K562 (cell line): ENCODE measurements around the gene CCDC195. TPM values are rescaled to one million over a fixed set of nuclear protein-coding genes. Genes with fewer than 3 reads are reported as not detected.

ENCODE experiments used
- DDX20 ChIP-seq: fragments of 450-650 bp; IDR thresholded peaks from 2 replicates; pipeline ENCODE4 v1.6.1; 2016; ENCODE audit warnings: missing genetic modification characterization, low read depth, mild to moderate bottlenecking, missing compliant biosample characterization, moderate library complexity
- HOMEZ ChIP-seq: fragments of 250-450 bp; sonication (Bioruptor Pico); IDR thresholded peaks from 2 replicates; pipeline ENCODE4 v1.4.0; 2020; ENCODE audit warnings: mild to moderate bottlenecking, moderate library complexity
- RAD21 ChIP-seq, 2 experiments: fragments of 250-450 bp in 1 of 2; fragments of 450-650 bp in 1 of 2; sonication (Bioruptor Pico) in 1 of 2; formaldehyde crosslinking in 1 of 2; IDR thresholded peaks in 1 of 2; conservative IDR thresholded peaks in 1 of 2; 2 replicates each; pipeline versions ENCODE4 v1.4.0 to v1.8.0; 2020 to 2022; ENCODE audit warnings: mild to moderate bottlenecking in 2 of 2, moderate library complexity in 1 of 2
- SP1 ChIP-seq: sonication (generic); formaldehyde crosslinking; IDR thresholded peaks from 2 replicates; pipeline ENCODE4 v1.8.1; 2022; ENCODE audit warnings: mild to moderate bottlenecking, missing genetic modification reagents
- ZNF316 ChIP-seq: fragments of 450-650 bp; IDR thresholded peaks from 2 replicates; pipeline ENCODE4 v1.6.1; 2016
- ZNF41 ChIP-seq: fragments of 250-450 bp; sonication (Bioruptor Pico); conservative IDR thresholded peaks from 2 replicates; pipeline ENCODE4 v1.4.0; 2020; ENCODE audit warnings: mild to moderate bottlenecking
- ZNF707 ChIP-seq: fragments of 250-450 bp; sonication (Bioruptor Pico); conservative IDR thresholded peaks from 2 replicates; pipeline ENCODE4 v1.8.0; 2022; ENCODE audit warnings: inconsistent platforms, mild to moderate bottlenecking, moderate library complexity
- polyA plus RNA-seq, 8 experiments: library from polyadenylated mRNA; depleted of rRNA in 4 of 8; stranded (reverse) in 5 of 8; unstranded in 3 of 8; fragments of >200 nt; fragmentation: Nextera tagmentation in 2 of 8; fragmentation: Illumina TruSeq in 1 of 8; extraction: Ambion mirVana in 2 of 8; extraction: Trizol in 1 of 8; gene quantifications; 2 replicates each; pipeline versions ENCODE4 v1.2.1 to v1.2.3, GENCODE V29; 2011 to 2014; ENCODE audit warnings: inconsistent platforms in 1 of 8, missing spikeins in 1 of 8
- total RNA-seq, 7 experiments: library from RNA; depleted of rRNA in 6 of 7; stranded (reverse); fragments of >200 nt in 6 of 7; fragmentation: Illumina TruSeq in 2 of 7; extraction: Trizol in 2 of 7; gene quantifications; 2 replicates each; pipeline versions ENCODE4 v1.2.1 to v1.2.3, GENCODE V29; 2011 to 2021; ENCODE audit warnings: low replicate concordance in 1 of 7

Gene CCDC195
- total and polyA plus RNA-seq, 9 of the 15 experiments (the other 6 are each of a cell fraction or from before 2014, with no cell fraction given), result not detected

- TF ChIP-seq RAD21 (CRISPR knock-in tag; conservative IDR thresholded peaks at IDR 0.05 in 1 of 2, IDR thresholded peaks at IDR 0.05 in 1 of 2), result no peak
- TF ChIP-seq SP1 (CRISPR knock-in tag), result no peak
- TF ChIP-seq ZNF316, result no peak
- no peak for TF ChIP-seq ZNF707 (CRISPR knock-in tag)
- TF ChIP-seq ZNF41 (CRISPR knock-in tag), result no peak
- no peak for TF ChIP-seq HOMEZ (CRISPR knock-in tag)
- no peak for TF ChIP-seq DDX20 (tag)
Measured at GRCh38 chr2:224655006-224655537, 61.1 kb downstream of the CCDC195 start (continued).

Other genes starting within 250 kb of the CCDC195 start
- gene CUL3, start 131.0 kb downstream of the CCDC195 start, total RNA-seq (2014; rRNA removed), result 31.5 and 33.2 TPM in 2 replicates
- 71.9 and 76.9 TPM in 2 replicates for gene CUL3, start 131.0 kb downstream of the CCDC195 start, total RNA-seq (2014; rRNA removed; fragmentation: Illumina TruSeq; extraction: Trizol)
- 59.8 and 62.8 TPM in 2 replicates for gene CUL3, start 131.0 kb downstream of the CCDC195 start, total RNA-seq (2015; rRNA removed; fragmentation: Illumina TruSeq; extraction: Trizol)
- gene CUL3, start 131.0 kb downstream of the CCDC195 start, total RNA-seq (2021), result 54.4 and 56.4 TPM in 2 replicates
- gene CUL3, start 131.0 kb downstream of the CCDC195 start, polyA plus RNA-seq (2011; rRNA removed), result 21.2 and 50.4 TPM in 2 replicates
- 59.0 and 69.4 TPM in 2 replicates for gene CUL3, start 131.0 kb downstream of the CCDC195 start, polyA plus RNA-seq (2014; fragmentation: Illumina TruSeq; extraction: Trizol)
- 10 to 100 TPM; 31.5 to 33.3 TPM for gene CUL3, start 131.0 kb downstream of the CCDC195 start, polyA plus RNA-seq (2014; fragmentation: Nextera tagmentation; extraction: Ambion mirVana)
- gene CUL3, start 131.0 kb downstream of the CCDC195 start, polyA plus RNA-seq (2014; rRNA removed), result 36.1 and 56.4 TPM in 2 replicates